CD4-positive, alpha-beta T cell treated with Interleukin-17A for 1 hour (primary cell): ENCODE data around the gene KANSL1.

ENCODE experiments used
- DNase-seq: peaks from one replicate; pipeline ENCODE4 v3.0.0-alpha.2; 2020

Gene KANSL1

GRCh38 chr17:46167826-46168569 lies 25.2 kb downstream of the KANSL1 start:
- DNase-seq: no peak

- DNase-seq: no peak
Measured at GRCh38 chr17:46167267-46167666, 26.0 kb downstream of the KANSL1 start.

GRCh38 chr17:46166692-46167249 lies 26.5 kb downstream of the KANSL1 start:
- no peak for DNase-seq

DNA sequence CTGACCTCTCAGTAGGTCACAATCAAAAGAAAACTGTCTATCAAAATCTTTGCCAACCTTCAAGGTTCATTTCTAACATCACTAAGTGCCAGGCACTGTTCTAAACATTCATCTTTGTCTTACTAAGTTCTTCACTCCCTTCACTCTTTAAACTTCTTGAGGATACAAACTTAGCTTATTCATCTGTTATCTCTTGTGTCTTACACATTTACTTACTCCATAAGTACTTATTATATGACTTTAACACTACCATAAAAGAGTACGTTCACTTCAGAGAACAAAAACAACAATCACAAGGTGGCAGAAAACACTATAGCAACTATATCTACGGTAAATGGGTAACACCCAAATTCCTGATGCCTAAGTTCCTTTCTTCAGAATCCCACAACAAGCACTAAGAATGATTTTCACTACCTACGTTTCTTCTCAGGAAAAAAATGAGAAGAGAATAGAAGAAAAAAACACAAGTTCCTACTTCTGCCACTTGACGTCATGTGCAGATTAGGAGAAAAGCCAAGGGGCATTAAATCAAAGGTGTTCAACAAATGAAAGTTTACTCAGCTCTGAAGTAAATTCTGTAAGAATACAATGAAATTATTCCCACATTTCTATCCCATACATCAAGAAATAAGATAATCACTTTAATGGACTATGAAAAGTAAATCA lies 29.2 kb downstream of the KANSL1 start:
- no peak for DNase-seq

DNA sequence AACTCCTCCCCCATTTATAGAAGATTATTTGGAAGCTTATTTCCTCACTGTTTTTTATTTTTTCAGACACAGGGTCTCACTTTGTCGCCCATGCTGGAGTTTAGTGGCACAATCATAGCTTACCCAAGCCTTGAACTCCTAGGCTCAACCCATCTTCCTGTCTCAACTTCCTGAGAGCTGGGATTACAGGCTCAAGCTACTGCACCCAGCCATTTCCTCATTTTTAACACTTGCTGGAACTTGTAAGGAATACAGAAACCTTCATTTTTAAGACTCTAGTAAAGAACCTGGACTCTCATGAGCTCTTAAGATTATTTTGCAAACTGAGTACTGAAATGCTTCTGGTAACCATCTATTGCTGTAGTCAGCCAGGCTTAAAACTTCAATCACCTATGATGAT lies 29.9 kb downstream of the KANSL1 start:
- DNase-seq: no peak

- DNase-seq: no peak
Measured at GRCh38 chr17:46162866-46163265, 30.4 kb downstream of the KANSL1 start.

DNA sequence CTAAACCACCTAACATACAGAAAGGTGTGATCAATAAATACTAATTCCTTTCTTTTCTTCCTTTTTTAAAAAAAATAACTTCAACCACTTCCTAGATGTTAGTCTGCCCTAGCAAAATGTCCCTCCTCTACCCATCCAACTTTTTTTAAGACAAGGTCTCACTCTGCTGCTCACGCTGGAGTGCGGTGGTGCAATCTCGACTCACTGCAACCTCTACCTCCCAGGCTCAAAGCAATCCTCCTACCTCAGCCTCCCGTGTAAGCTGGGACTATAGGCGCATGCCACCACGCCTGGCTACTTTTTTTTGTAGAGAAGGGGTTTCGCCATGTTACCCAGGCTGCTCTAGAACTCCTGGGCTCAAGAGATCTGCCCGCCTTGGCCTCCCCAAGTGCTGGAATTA lies 33.1 kb downstream of the KANSL1 start:
- DNase-seq: no peak

DNA sequence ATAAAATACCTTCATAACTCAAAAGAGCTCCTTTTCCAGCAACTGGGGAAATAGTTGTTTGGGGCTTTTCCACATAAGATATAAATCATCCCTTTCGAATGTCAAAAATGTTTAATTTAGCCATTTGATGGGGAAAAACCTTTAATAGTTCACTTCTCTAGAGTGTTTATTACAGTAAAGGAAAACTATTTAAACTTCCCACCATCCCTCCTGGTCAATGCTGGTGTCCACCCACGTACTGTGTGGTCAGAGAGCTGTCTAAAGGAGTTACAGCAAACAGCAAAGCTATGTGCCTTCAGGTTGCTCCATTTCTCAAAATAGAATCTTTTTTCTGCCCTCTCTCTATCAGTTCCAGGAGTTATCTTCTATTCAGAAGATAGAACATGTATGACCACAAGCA lies 33.5 kb downstream of the KANSL1 start:
- no peak for DNase-seq

DNA sequence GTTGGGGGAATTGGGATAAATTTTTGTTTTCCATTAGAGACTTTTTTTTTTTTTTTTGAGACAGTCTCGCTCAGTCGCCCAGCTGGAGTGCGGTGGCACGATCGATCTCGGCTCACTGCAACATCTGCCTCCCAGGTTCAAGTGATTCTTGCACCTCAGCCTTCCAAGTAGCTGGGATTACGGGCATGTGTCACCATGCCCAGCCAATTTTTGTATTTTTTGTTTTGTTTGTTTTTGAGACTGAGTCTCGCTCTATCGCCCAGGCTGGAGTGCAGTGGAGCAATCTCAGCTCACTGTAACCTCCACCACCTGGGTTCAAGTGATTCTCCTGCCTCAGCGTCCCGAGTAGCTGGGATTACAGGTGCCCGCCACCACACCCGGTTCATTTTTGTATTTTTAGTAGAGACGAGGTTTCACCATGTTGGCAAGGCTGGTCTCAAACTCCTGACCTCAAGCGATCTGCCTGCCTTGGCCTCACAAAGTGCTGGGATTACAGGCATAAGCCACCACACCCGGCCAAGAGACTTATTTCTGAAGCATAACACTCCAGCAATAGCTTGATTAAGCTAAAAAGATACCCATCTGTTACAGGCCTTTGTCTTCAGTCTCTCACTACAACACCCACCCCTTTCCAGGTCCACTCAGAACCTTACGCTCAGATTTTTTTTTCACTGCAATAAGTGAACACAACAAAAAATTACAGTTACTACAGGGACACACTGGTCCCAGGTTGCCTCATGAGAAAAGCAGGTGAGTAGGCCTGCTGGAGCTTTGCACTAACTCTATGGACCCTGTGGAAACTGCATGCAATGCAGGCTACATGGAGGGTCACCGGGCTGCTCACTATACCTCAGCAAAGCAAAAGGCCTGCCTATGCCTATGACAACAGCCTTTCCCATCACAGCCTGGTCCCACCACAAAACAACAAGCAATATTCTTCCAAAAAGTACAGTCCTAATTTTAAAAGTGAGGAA lies 34.6 kb downstream of the KANSL1 start:
- no peak for DNase-seq

DNA sequence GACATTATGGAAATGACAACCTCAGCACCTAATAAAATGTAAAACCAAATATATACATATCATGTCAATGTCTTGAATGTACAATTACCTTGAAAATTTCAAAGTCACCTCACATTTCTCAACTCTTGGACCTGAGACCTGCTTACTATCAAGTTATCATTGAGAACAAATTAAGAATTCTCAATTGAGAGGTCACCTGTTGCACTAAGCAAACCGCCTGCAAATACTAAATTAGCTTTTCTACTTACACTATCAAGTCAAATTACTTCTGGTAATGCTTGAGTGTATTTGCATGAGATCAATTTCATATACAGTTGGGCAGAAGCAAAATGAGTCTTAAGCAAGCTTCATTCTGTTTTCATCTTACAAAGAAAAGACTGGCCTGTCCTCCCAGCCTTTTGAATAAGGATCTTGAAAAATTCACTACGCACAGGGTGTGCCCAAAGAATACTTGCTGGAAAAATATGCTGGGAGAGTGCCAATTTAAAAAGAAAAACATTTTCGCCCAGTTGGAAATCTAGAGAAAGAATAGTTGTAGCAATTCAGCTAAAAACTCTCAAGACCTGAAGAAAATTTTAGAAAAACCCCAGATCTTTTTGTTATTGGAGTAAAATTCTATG lies 35.7 kb downstream of the KANSL1 start:
- DNase-seq: no peak

GRCh38 chr17:46154151-46154816 lies 38.9 kb downstream of the KANSL1 start:
- DNase-seq: peak; percentile 46

- DNase-seq: no peak
Measured at GRCh38 chr17:46152423-46152822, 40.8 kb downstream of the KANSL1 start.

GRCh38 chr17:46151762-46152161 lies 41.5 kb downstream of the KANSL1 start:
- DNase-seq: no peak

- DNase-seq: no peak
Measured at GRCh38 chr17:46150216-46150963, 42.8 kb downstream of the KANSL1 start.

DNA sequence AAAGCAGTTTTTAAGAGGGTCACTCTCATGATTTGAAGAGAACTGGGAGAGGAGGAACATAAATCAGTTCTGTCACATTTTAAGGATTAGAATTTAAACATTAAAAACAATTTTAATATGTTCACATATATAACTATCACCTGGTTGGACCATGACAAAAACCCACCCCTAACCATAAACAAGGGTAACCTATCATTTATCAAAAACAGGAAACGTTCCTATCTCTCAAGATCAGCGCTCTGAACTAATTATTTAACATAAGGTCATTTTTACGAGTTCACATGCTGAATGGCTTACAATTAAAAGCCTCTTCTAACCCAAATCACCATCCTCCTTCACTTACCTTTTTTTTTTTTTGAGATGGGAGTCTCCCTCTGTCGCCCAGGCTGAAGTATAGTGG lies 45.0 kb downstream of the KANSL1 start:
- DNase-seq: no peak

DNA sequence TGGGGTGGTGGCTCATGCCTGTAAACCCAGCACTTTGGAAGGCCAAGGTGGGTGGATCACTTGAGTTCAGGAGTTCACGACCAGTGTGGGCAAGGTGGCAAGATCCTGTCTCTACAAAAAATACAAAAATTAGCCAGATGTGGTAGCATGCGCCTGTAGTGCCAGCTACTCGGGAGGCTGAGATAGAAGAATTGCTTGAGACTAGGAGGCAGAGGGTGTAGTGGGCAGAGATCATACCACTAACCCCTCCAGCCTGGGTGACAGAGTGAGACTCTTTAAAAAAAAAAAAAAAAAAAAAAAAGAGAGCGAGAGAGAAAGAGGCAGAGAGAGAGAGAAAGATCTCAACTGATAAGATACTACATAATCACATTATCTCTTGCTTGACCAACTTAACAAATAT lies 45.9 kb downstream of the KANSL1 start:
- DNase-seq: no peak

DNA sequence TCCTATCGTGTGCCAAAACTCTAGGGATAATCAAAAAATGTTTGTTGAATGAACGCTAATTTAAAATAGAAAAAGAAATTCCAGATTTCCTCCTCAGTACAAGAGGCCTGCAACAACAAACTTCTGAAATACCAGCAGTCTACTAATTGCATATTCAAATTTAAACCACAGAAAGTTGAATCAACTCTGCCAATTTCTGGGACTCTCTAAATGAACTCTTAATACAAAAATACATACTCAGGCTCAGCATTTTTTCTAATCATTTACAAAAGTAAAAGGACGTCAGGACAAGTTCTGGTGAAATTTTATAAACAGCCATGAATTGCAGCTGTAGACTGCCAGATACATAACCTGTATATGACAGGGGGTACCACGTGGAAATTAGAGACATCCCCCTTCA lies 49.0 kb downstream of the KANSL1 start:
- no peak for DNase-seq

GRCh38 chr17:46143827-46144236 lies 49.4 kb downstream of the KANSL1 start:
- DNase-seq: no peak

GRCh38 chr17:46141645-46142044 lies 51.6 kb downstream of the KANSL1 start:
- DNase-seq: no peak

DNA sequence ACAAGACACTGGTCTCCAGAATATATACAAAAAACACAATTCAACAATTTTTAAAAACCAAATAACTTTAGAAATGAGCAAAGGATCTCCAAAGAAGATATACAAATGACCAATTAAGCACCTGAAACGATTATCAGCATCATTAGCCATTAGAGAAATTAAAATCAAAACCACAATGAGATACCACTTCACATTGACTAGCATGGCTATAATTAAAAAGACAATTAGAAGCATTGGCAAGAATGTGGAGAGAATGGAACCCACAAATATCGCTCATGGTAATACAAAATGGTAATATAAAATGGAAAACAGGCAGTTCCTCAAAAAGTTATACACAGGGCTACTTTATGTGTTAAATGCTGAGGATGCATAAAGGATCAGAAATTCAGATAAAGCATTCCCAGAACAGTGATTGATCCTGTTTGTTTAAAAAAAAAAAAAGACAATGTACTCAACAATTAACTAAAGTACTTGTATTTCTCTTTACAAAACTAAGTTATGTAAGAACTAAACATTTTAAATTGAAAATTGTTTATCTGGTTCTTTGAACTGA lies 52.5 kb downstream of the KANSL1 start:
- DNase-seq: no peak
